Measurements from ENCODE around the gene CEP350. TPM values are rescaled to one million over a fixed set of nuclear protein-coding genes. Genes with fewer than 3 reads are reported as not detected.

CEP350 gene
- total and polyA plus RNA-seq, 2 of the 13 experiments (the other 11 are each of a cell fraction or from before 2014, with no cell fraction given) = 7.6 to 35.9 TPM

DNA sequence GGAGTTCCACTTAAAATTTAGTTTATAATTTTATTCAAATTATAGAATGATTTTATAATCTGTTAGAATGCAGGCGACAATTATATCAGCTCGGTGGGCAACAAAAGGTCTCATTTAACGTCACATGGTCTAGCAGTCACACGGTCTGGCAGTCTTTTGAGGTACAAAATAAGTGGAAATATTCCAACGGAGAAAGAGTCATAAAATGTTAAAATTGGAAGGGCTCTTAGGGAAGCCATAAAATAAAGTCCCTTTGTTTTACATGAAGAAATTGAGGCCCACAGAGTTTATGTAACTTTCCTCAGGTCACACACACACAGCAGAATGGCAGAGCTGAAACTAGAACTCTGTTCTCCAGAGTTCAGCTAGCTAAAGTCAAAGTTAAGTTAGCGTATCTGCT lies 115.7 kb downstream of the CEP350 start (continued):
- TF ChIP-seq, protein P1, sequence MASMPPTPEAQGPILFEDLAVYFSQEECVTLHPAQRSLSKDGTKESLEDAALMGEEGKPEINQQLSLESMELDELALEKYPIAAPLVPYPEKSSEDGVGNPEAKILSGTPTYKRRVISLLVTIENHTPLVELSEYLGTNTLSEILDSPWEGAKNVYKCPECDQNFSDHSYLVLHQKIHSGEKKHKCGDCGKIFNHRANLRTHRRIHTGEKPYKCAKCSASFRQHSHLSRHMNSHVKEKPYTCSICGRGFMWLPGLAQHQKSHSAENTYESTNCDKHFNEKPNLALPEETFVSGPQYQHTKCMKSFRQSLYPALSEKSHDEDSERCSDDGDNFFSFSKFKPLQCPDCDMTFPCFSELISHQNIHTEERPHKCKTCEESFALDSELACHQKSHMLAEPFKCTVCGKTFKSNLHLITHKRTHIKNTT (CRISPR knock-in tag; IDR thresholded peaks at IDR 0.05) = no peak
- no peak for TF ChIP-seq ELF1 (CRISPR knock-in tag; IDR thresholded peaks at IDR 0.05)
- TF ChIP-seq, protein P2, sequence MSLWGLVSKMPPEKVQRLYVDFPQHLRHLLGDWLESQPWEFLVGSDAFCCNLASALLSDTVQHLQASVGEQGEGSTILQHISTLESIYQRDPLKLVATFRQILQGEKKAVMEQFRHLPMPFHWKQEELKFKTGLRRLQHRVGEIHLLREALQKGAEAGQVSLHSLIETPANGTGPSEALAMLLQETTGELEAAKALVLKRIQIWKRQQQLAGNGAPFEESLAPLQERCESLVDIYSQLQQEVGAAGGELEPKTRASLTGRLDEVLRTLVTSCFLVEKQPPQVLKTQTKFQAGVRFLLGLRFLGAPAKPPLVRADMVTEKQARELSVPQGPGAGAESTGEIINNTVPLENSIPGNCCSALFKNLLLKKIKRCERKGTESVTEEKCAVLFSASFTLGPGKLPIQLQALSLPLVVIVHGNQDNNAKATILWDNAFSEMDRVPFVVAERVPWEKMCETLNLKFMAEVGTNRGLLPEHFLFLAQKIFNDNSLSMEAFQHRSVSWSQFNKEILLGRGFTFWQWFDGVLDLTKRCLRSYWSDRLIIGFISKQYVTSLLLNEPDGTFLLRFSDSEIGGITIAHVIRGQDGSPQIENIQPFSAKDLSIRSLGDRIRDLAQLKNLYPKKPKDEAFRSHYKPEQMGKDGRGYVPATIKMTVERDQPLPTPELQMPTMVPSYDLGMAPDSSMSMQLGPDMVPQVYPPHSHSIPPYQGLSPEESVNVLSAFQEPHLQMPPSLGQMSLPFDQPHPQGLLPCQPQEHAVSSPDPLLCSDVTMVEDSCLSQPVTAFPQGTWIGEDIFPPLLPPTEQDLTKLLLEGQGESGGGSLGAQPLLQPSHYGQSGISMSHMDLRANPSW (CRISPR knock-in tag; IDR thresholded peaks at IDR 0.05; ENCODE audit: borderline replicate concordance) = no peak
- TF ChIP-seq, protein P3, sequence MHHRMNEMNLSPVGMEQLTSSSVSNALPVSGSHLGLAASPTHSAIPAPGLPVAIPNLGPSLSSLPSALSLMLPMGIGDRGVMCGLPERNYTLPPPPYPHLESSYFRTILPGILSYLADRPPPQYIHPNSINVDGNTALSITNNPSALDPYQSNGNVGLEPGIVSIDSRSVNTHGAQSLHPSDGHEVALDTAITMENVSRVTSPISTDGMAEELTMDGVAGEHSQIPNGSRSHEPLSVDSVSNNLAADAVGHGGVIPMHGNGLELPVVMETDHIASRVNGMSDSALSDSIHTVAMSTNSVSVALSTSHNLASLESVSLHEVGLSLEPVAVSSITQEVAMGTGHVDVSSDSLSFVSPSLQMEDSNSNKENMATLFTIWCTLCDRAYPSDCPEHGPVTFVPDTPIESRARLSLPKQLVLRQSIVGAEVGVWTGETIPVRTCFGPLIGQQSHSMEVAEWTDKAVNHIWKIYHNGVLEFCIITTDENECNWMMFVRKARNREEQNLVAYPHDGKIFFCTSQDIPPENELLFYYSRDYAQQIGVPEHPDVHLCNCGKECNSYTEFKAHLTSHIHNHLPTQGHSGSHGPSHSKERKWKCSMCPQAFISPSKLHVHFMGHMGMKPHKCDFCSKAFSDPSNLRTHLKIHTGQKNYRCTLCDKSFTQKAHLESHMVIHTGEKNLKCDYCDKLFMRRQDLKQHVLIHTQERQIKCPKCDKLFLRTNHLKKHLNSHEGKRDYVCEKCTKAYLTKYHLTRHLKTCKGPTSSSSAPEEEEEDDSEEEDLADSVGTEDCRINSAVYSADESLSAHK (CRISPR knock-in tag; IDR thresholded peaks at IDR 0.05; ENCODE audit: borderline replicate concordance) = no peak
- TF ChIP-seq ZMAT3 (CRISPR knock-in tag; conservative IDR thresholded peaks at IDR 0.05) = no peak
- no peak for TF ChIP-seq ZNF724P (CRISPR knock-in tag; IDR thresholded peaks at IDR 0.05; ENCODE audit: borderline replicate concordance)
- TF ChIP-seq LCORL (IDR thresholded peaks at IDR 0.05) = no peak
- TF ChIP-seq LCORL (CRISPR knock-in tag; IDR thresholded peaks at IDR 0.05) = no peak
- TF ChIP-seq ZZZ3 (CRISPR knock-in tag; IDR thresholded peaks at IDR 0.05; ENCODE audit: borderline replicate concordance) = no peak
